NCI-H2196 treated with DMSO at 0.1 percent for 48 hours (cell line): Measurements from ENCODE around the gene KDM1B.

Experiments
- DNase-seq: peaks from one replicate; lab custom pipeline; 2025; ENCODE audit not compliant: unreplicated experiment; lab: John Stamatoyannopoulos, UW

The KDM1B gene

GRCh38 chr6:18155150-18155863, at the start of gene KDM1B:
Gene KDM1B, plus strand, starts transcription at chr6:18155422. Its CDS starts 4,474 bp downstream, at chr6:18159896.
- peak; percentile 92 for DNase-seq

- no peak for DNase-seq
Observed at GRCh38 chr6:18107061-18107460, 48.2 kb upstream of the KDM1B start.

GRCh38 chr6:18110162-18110561, 45.1 kb upstream of the KDM1B start:
- no peak for DNase-seq

GRCh38 chr6:18115356-18115755, 39.9 kb upstream of the KDM1B start:
- no peak for DNase-seq

- DNase-seq = no peak
Observed at GRCh38 chr6:18117136-18117535, 38.1 kb upstream of the KDM1B start.

- no peak for DNase-seq
Observed at GRCh38 chr6:18118330-18118729, 36.9 kb upstream of the KDM1B start.

- no peak for DNase-seq
Observed at GRCh38 chr6:18119236-18119635, 36.0 kb upstream of the KDM1B start.

GRCh38 chr6:18121580-18122127, 33.6 kb upstream of the KDM1B start:
- no peak for DNase-seq

GRCh38 chr6:18122128-18123093, 32.8 kb upstream of the KDM1B start, which contains the start of gene NHLRC1:
Gene NHLRC1, minus strand, starts transcription at chr6:18122677. Its CDS starts 71 bp downstream, at chr6:18122606.
- peak; percentile 79 for DNase-seq

GRCh38 chr6:18126121-18126520, 29.1 kb upstream of the KDM1B start:
- no peak for DNase-seq

- DNase-seq = no peak
Observed at GRCh38 chr6:18132346-18132745, 22.9 kb upstream of the KDM1B start.

GRCh38 chr6:18135171-18135570, 20.1 kb upstream of the KDM1B start:
- DNase-seq = no peak

- DNase-seq = no peak
Observed at GRCh38 chr6:18136260-18136659, 19.0 kb upstream of the KDM1B start.

GRCh38 chr6:18138906-18139305, 16.3 kb upstream of the KDM1B start:
- DNase-seq = no peak

GRCh38 chr6:18139935-18140621, 15.1 kb upstream of the KDM1B start:
- DNase-seq = no peak

- peak; percentile 82 for DNase-seq
Observed at GRCh38 chr6:18141805-18142590, 13.2 kb upstream of the KDM1B start.

- DNase-seq = no peak
Observed at GRCh38 chr6:18142591-18142861, 12.7 kb upstream of the KDM1B start.

- no peak for DNase-seq
Observed at GRCh38 chr6:18147160-18147559, 8.1 kb upstream of the KDM1B start.

GRCh38 chr6:18147616-18148015, 7.6 kb upstream of the KDM1B start:
- no peak for DNase-seq

- DNase-seq = no peak
Observed at GRCh38 chr6:18148304-18149025, 6.8 kb upstream of the KDM1B start.
